Uterus (tissue), 4 donors: Measurements from ENCODE around the gene PCID2. TPM values are rescaled to one million over a fixed set of nuclear protein-coding genes. Genes with fewer than 3 reads are reported as not detected.

ENCODE experiments used
- DNase-seq, 2 donors: peaks; one replicate each; pipeline ENCODE4 v3.0.0-alpha.2; 2019 to 2020
- H3K27ac ChIP-seq, 2 donors: fragments of 200-600 bp; sonication (generic); 1 replicate in 1 of 2; 2 replicates in 1 of 2; pipeline ENCODE4 v1.5.1; 2016 to 2018
- H3K27me3 ChIP-seq, 2 donors: fragments of 200-600 bp; sonication (generic); one replicate each; pipeline ENCODE4 v1.5.1; 2018 to 2019; ENCODE audit warnings: control low read depth in 1 of 2
- H3K36me3 ChIP-seq, 2 donors: fragments of 200-600 bp; sonication (generic); one replicate each; pipeline ENCODE4 v1.5.1; 2019; ENCODE audit warnings: control low read depth in 1 of 2
- H3K4me1 ChIP-seq, 2 donors: fragments of 200-600 bp; sonication (generic); one replicate each; pipeline ENCODE4 v1.5.1; 2018 to 2019; ENCODE audit warnings: control low read depth in 1 of 2
- H3K4me3 ChIP-seq, 2 donors: fragments of 200-600 bp; sonication (generic); 1 replicate in 1 of 2; 2 replicates in 1 of 2; pipeline ENCODE4 v1.5.1; 2018 to 2019; ENCODE audit warnings: mild to moderate bottlenecking in 1 of 2
- H3K9me3 ChIP-seq, 2 donors: fragments of 200-600 bp; sonication (generic); one replicate each; pipeline ENCODE4 v1.5.1; 2019; ENCODE audit warnings: control low read depth in 1 of 2
- POLR2A ChIP-seq, 2 donors: fragments of 450-650 bp; IDR thresholded peaks; one replicate each; pipeline ENCODE4 v1.6.1; 2016; ENCODE audit warnings: antibody characterized with exemption in 2 of 2, mild to moderate bottlenecking in 1 of 2, moderate library complexity in 1 of 2
- intact Hi-C: fragments of 100-400 bp; cut with DNase I; formaldehyde crosslinking; loops from one replicate; pipeline ENCODE4 v1.15.1; 2023; ENCODE audit warnings: low total_unique reads
- total RNA-seq, 4 donors: library from RNA; depleted of rRNA in 3 of 4; stranded (reverse); fragments of >200 nt in 3 of 4; gene quantifications; one replicate each; pipeline versions ENCODE4 v1.1.0 to v1.2.4, GENCODE V29; 2014 to 2023
- TF ChIP-seq, protein P1 (sequence below), 4 experiments: fragments of 200-600 bp in 2 of 4; fragments of 450-650 bp in 2 of 4; sonication (generic) in 2 of 4; IDR thresholded peaks; one replicate each; pipeline ENCODE4 v1.5.1; 2016 to 2019; ENCODE audit warnings: antibody characterized with exemption in 4 of 4, mild to moderate bottlenecking in 2 of 4, moderate library complexity in 1 of 4
- donor health status: DM: yes; HTN: yes; CAD: no.

The PCID2 gene
- total RNA-seq, 4 donors from 2014 or later = 35.9 to 75.6 (median 70.7) TPM

DNA sequence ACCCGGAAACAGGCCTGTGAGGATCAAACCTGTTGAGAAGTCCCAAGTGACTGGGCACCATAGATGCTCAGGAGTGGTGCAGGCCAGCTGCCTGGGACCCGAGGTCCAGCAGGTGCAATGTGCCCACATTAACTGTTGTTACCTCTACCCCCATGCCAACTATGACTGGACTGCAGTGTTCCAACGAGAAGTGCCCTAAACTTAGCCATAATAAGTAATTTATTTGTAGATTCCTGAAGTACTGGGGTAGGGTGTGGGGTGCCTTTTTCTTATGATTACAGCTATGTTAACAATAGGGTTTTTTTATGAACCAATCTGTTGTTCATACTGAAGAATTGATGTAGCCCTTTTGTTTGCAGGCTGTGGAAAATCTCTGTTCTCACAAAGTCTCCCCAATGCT is 10.1 kb upstream of the PCID2 start:
- no peaks in the 10 kb centered on the region for H3K27me3 ChIP-seq
- H3K36me3 ChIP-seq = no peaks in the 10 kb centered on the region
- peaks cover 0 to 11% of the 10 kb centered on the region in 2 donors for H3K4me1 ChIP-seq
- H3K4me3 ChIP-seq = no peak overlapping the region
- no peak for DNase-seq
- H3K9me3 ChIP-seq = no peaks in the 10 kb centered on the region
- intact Hi-C loops = no loop called here
- no peak overlapping the region for H3K27ac ChIP-seq
- no peak for TF ChIP-seq POLR2A (IDR thresholded peaks at IDR 0.05)
- TF ChIP-seq, protein P1, sequence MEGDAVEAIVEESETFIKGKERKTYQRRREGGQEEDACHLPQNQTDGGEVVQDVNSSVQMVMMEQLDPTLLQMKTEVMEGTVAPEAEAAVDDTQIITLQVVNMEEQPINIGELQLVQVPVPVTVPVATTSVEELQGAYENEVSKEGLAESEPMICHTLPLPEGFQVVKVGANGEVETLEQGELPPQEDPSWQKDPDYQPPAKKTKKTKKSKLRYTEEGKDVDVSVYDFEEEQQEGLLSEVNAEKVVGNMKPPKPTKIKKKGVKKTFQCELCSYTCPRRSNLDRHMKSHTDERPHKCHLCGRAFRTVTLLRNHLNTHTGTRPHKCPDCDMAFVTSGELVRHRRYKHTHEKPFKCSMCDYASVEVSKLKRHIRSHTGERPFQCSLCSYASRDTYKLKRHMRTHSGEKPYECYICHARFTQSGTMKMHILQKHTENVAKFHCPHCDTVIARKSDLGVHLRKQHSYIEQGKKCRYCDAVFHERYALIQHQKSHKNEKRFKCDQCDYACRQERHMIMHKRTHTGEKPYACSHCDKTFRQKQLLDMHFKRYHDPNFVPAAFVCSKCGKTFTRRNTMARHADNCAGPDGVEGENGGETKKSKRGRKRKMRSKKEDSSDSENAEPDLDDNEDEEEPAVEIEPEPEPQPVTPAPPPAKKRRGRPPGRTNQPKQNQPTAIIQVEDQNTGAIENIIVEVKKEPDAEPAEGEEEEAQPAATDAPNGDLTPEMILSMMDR (IDR thresholded peaks at IDR 0.05) = no peak

DNA sequence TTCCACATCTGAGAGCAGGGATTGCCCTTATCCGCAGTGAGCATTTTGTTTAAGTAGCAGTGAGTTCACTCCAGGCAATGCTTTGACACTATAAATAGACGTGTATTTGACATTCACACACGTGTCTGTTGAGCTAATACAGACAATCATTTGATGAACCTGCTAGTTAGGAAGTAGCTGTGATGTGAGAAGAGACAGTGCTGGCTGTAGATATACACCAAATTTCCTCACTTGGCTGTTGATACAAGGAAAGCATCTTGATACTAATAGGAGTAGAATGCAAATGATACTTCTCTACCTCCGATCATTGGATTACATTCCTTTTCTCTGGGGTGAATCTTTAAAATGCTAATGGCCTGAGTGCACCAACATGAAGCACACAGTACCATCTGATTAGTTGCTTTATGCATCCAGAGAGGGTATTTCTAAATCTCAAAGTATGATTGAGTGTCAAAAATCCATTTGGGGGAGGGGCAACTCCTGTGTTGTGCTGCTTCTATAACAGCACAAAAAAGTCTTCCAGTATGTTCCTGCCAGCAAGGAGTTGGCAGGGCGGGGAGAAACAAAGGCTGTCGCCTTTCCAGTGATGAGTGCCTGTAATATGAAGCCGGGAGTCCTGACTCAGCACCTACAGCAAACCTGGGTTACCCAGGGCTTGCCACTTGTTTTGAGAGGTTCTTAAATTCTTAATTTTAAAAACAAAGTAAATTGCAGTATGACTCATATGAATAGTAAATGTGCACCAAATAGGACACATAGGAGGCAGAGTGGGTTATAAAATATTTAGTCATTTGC is 8.0 kb upstream of the PCID2 start:
- no peaks in the 10 kb centered on the region for H3K36me3 ChIP-seq
- no peaks in the 10 kb centered on the region for H3K9me3 ChIP-seq
- DNase-seq = no peak
- no peaks in the 10 kb centered on the region for H3K27me3 ChIP-seq
- intact Hi-C loops = no loop called here
- no peak overlapping the region for H3K4me3 ChIP-seq
- TF ChIP-seq, protein P1 (IDR thresholded peaks at IDR 0.05) = no peak
- no peak for TF ChIP-seq POLR2A (IDR thresholded peaks at IDR 0.05)
- peaks cover 0 to 11% of the 10 kb centered on the region in 2 donors for H3K4me1 ChIP-seq
- H3K27ac ChIP-seq = no peak overlapping the region

DNA sequence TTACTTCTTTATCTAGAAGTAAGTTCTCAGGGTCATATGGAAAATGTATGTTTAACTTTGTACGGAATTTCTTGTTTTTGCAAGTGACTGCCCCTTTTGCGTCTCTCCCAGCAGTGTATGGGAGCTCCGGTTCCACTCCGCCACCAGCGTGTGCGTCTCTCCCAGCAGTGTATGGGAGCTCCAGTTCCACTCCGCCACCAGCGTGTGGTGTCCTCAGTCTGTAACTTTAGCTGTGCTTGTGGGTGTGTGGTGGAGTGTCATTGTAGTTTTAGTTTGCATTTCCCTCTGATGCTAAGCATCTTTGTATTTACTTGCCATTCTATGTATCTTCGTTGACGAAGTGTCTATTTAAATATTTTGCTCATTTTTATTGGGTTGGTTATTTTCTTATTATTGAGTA is 3.3 kb upstream of the PCID2 start:
- no peak for DNase-seq
- no peaks in the 10 kb centered on the region for H3K9me3 ChIP-seq
- intact Hi-C loops = no loop called here
- no peak overlapping the region for H3K27ac ChIP-seq
- no peaks in the 10 kb centered on the region for H3K27me3 ChIP-seq
- TF ChIP-seq, protein P1 (IDR thresholded peaks at IDR 0.05) = no peak
- TF ChIP-seq POLR2A (IDR thresholded peaks at IDR 0.05) = no peak
- H3K4me3 ChIP-seq = no peak overlapping the region
- H3K4me1 ChIP-seq = peaks cover 4 to 14% of the 10 kb centered on the region in 2 donors
- H3K36me3 ChIP-seq = no peaks in the 10 kb centered on the region

DNA sequence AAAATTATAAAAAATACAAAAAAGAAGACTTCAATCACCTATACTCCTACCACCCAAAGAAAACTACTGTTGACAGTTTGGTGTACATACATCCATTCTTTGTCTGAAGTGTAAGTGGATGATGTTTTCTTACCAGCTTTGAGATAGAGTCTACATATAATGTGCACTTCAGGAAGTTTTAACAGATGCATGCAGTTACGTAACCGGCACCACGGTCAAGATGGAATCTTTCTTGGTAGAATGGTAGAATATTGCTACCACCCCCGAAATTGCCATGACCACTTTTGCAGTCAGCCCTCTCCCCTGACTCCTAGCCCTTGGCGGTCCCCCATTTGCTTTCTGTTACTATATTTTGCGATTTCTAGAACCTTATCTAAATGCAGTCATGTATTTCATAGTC is 2.4 kb upstream of the PCID2 start:
- no peaks in the 10 kb centered on the region for H3K27me3 ChIP-seq
- TF ChIP-seq POLR2A (IDR thresholded peaks at IDR 0.05) = no peak
- TF ChIP-seq, protein P1 (IDR thresholded peaks at IDR 0.05) = no peak
- intact Hi-C loops = no loop called here
- H3K4me3 ChIP-seq = no peak overlapping the region
- H3K4me1 ChIP-seq = peaks cover 4 to 5% of the 10 kb centered on the region in 2 donors
- no peaks in the 10 kb centered on the region for H3K9me3 ChIP-seq
- no peak overlapping the region for H3K27ac ChIP-seq
- no peak for DNase-seq
- no peaks in the 10 kb centered on the region for H3K36me3 ChIP-seq

DNA sequence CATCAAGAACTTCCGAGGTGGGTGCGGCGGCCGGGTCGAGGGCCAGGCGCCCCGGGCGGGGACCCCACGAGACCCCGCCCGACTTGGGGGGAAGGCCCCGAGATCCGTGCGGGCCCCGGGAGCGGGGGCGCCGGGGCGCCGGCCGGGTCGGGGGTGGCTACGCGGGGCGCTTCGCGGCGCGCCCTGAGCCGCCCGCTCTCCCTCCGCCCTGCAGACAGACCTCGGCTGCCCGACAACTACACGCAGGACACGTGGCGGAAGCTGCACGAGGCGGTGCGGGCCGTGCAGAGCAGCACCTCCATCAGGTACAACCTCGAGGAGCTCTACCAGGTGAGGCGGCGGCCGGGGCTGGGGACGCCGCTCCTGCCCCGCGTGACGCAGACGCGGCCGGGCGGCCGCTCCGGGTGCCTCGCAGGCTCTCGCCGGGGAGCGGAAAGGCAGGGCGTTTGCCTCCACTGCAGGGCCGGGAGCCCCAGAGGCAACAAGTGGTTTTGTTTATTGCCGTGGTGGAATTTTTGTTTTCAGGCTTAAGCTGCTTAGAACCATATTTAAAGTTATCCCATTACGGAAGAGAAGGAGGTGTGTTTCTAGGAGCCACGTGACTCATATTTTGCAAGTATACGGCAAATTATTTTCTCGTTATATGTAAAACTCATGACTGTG is 1.4 kb upstream of the PCID2 start:
- peak overlapping the region; percentile 80 to 91 for H3K4me3 ChIP-seq
- peak overlapping the region; percentile 97 to 100 for H3K27ac ChIP-seq
- H3K4me1 ChIP-seq = peaks cover 4% of the 10 kb centered on the region in 2 donors
- H3K9me3 ChIP-seq = no peaks in the 10 kb centered on the region
- intact Hi-C loops = no loop called here
- TF ChIP-seq, protein P1 (IDR thresholded peaks at IDR 0.05) = no peak
- TF ChIP-seq POLR2A (IDR thresholded peaks at IDR 0.05) = no peak
- H3K27me3 ChIP-seq = no peaks in the 10 kb centered on the region
- DNase-seq = peak; percentile 26 to 40
- no peaks in the 10 kb centered on the region for H3K36me3 ChIP-seq
